H9 (cell line): ENCODE measurements around the gene IRAG1. TPM values are rescaled to one million over a fixed set of nuclear protein-coding genes. Genes with fewer than 3 reads are reported as not detected.
A peak's percentile ranks its signal among the peaks of the same experiment; 100 is the strongest.

Experiments
- DNase-seq: peaks from one replicate; pipeline ENCODE4 v3.0.0-alpha.2; 2017
- H2AFZ ChIP-seq: one replicate; pipeline ENCODE4 v1.6.1; 2013; ENCODE audit warnings: mild to moderate bottlenecking, low read length, control low read depth, moderate library complexity
- H2AK5ac ChIP-seq: 2 replicates; pipeline ENCODE4 v1.6.1; 2013; ENCODE audit warnings: low read length, control low read depth, mixed read lengths; ENCODE audit not compliant: insufficient read length
- H2BK120ac ChIP-seq: one replicate; pipeline ENCODE4 v1.6.1; 2013; ENCODE audit warnings: low read depth, mild to moderate bottlenecking, low read length, control low read depth, inconsistent platforms; ENCODE audit not compliant: poor library complexity, severe bottlenecking
- H2BK12ac ChIP-seq: 2 replicates; pipeline ENCODE4 v1.6.1; 2013; ENCODE audit warnings: low read length, control low read depth, mixed read lengths, low read depth; ENCODE audit not compliant: insufficient read length
- H2BK15ac ChIP-seq: 2 replicates; pipeline ENCODE4 v1.6.1; 2013; ENCODE audit warnings: low read depth, low read length, control low read depth
- H2BK20ac ChIP-seq: one replicate; pipeline ENCODE4 v1.6.1; 2013; ENCODE audit warnings: low read depth, mild to moderate bottlenecking, low read length, control low read depth, inconsistent platforms; ENCODE audit not compliant: poor library complexity, severe bottlenecking
- H2BK5ac ChIP-seq: 2 replicates; pipeline ENCODE4 v1.6.1; 2013; ENCODE audit warnings: low read length, control low read depth, mixed read lengths; ENCODE audit not compliant: insufficient read length
- H3K14ac ChIP-seq: 2 replicates; pipeline ENCODE4 v1.6.1; 2013; ENCODE audit warnings: low read length, control low read depth; ENCODE audit not compliant: insufficient read depth
- H3K18ac ChIP-seq: 2 replicates; pipeline ENCODE4 v1.6.1; 2013; ENCODE audit warnings: low read depth, mild to moderate bottlenecking, mixed read lengths, low read length, control low read depth; ENCODE audit not compliant: insufficient read length
- H3K23ac ChIP-seq: 2 replicates; pipeline ENCODE4 v1.6.1; 2013; ENCODE audit warnings: low read length, control low read depth, mixed read lengths, low read depth; ENCODE audit not compliant: insufficient read length
- H3K23me2 ChIP-seq: 2 replicates; pipeline ENCODE4 v1.6.1; 2013; ENCODE audit warnings: low read depth, mild to moderate bottlenecking, mixed read lengths, low read length, control low read depth; ENCODE audit not compliant: insufficient read length, poor library complexity, severe bottlenecking
- H3K27ac ChIP-seq: 2 replicates; pipeline ENCODE4 v1.5.1; 2013; ENCODE audit warnings: low read length, control low read depth, mixed read lengths, low read depth; ENCODE audit not compliant: insufficient read length
- H3K27me3 ChIP-seq: 2 replicates; pipeline ENCODE4 v1.6.1; 2013; ENCODE audit warnings: low read length, control low read depth, inconsistent platforms; ENCODE audit not compliant: insufficient read depth
- H3K4ac ChIP-seq: 2 replicates; pipeline ENCODE4 v1.6.1; 2013; ENCODE audit warnings: low read depth, mild to moderate bottlenecking, control low read depth, inconsistent platforms, low read length, moderate library complexity
- H3K4me1 ChIP-seq: 2 replicates; pipeline ENCODE4 v1.6.1; 2013; ENCODE audit warnings: low read length, control low read depth, inconsistent platforms; ENCODE audit not compliant: insufficient read depth
- H3K4me2 ChIP-seq: 2 replicates; pipeline ENCODE4 v1.6.1; 2013; ENCODE audit warnings: low read length, control low read depth, mixed read lengths; ENCODE audit not compliant: insufficient read length, insufficient read depth
- H3K56ac ChIP-seq: 2 replicates; pipeline ENCODE4 v1.6.1; 2013; ENCODE audit warnings: low read depth, mild to moderate bottlenecking, mixed read lengths, low read length, control low read depth; ENCODE audit not compliant: insufficient read length
- H3K79me1 ChIP-seq: 2 replicates; pipeline ENCODE4 v1.6.1; 2013; ENCODE audit warnings: low read depth, mild to moderate bottlenecking, moderate library complexity, low read length, control low read depth, inconsistent platforms; ENCODE audit not compliant: insufficient read depth, poor library complexity, severe bottlenecking
- H3K79me2 ChIP-seq: 2 replicates; pipeline ENCODE4 v1.6.1; 2013; ENCODE audit warnings: low read length, control low read depth, inconsistent platforms; ENCODE audit not compliant: insufficient read depth
- H3K9ac ChIP-seq: 2 replicates; pipeline ENCODE4 v1.6.1; 2013; ENCODE audit warnings: low read length, control low read depth, mixed read lengths; ENCODE audit not compliant: insufficient read length; ENCODE audit errors: extremely low read depth
- H3K9me3 ChIP-seq: one replicate; pipeline ENCODE4 v1.6.1; 2013; ENCODE audit warnings: low read depth, low read length, inconsistent platforms; ENCODE audit not compliant: control insufficient read depth
- H3T11ph ChIP-seq: one replicate; pipeline ENCODE4 v1.6.1; 2013; ENCODE audit warnings: mild to moderate bottlenecking, low read length, control low read depth, inconsistent platforms
- H4K20me1 ChIP-seq: one replicate; pipeline ENCODE4 v1.6.1; 2013; ENCODE audit not compliant: control insufficient read depth, insufficient read length, insufficient read depth
- H4K5ac ChIP-seq: 2 replicates; pipeline ENCODE4 v1.6.1; 2013; ENCODE audit warnings: low read depth, mild to moderate bottlenecking, mixed read lengths, low read length, control low read depth; ENCODE audit not compliant: insufficient read length
- H4K8ac ChIP-seq: replicated peaks from 2 replicates; pipeline ENCODE4 v1.6.1; 2013; ENCODE audit warnings: low read length, control low read depth, mixed read lengths, low read depth; ENCODE audit not compliant: insufficient read length
- H4K91ac ChIP-seq: 2 replicates; pipeline ENCODE4 v1.6.1; 2013; ENCODE audit warnings: low read depth, mild to moderate bottlenecking, moderate library complexity, mixed read lengths, low read length, control low read depth; ENCODE audit not compliant: insufficient read length
- H3K27ac Mint-ChIP-seq, 3 experiments: 2 replicates in 2 of 3; 3 replicates in 1 of 3; pipeline ENCODE4 v1.8.0; 2020 to 2021; ENCODE audit warnings: mixed read lengths in 3 of 3, mild to moderate bottlenecking in 1 of 3, moderate library complexity in 1 of 3
- H3K27me3 Mint-ChIP-seq: 2 replicates; pipeline ENCODE4 v1.8.0; 2021; ENCODE audit warnings: low read depth, mild to moderate bottlenecking, moderate library complexity, mixed read lengths
- H3K36me3 Mint-ChIP-seq, 3 experiments: 2 replicates in 2 of 3; 3 replicates in 1 of 3; pipeline ENCODE4 v1.8.0; 2020 to 2021; ENCODE audit warnings: low read depth in 3 of 3, mixed read lengths in 3 of 3; ENCODE audit not compliant: insufficient read depth in 1 of 3
- H3K4me1 Mint-ChIP-seq, 2 experiments: 2 replicates each; pipeline ENCODE4 v1.8.0; 2020; ENCODE audit warnings: mixed read lengths in 2 of 2
- H3K4me3 Mint-ChIP-seq, 2 experiments: 2 replicates in 1 of 2; 3 replicates in 1 of 2; pipeline ENCODE4 v1.8.0; 2020 to 2021; ENCODE audit warnings: mild to moderate bottlenecking in 2 of 2, mixed read lengths in 2 of 2, moderate library complexity in 1 of 2
- H3K9me3 Mint-ChIP-seq, 2 experiments: 2 replicates in 1 of 2; 3 replicates in 1 of 2; pipeline ENCODE4 v1.8.0; 2020; ENCODE audit warnings: mild to moderate bottlenecking in 2 of 2, mixed read lengths in 2 of 2, moderate library complexity in 1 of 2
- WGBS: extraction: QIAGEN DNeasy Blood & Tissue Kit; methylation state at CpG from one replicate; pipeline ENCODE4 v1.1.7; 2013; ENCODE audit warnings: missing lambda C conversion rate, low lambda C conversion rate, mixed read lengths; ENCODE audit not compliant: insufficient read length; ENCODE audit errors: extremely low coverage; 5-methylcytosine and 5-hydroxymethylcytosine counted together
- total RNA-seq: library from RNA; stranded (reverse); gene quantifications from 2 replicates; pipeline ENCODE4 v1.2.1, GENCODE V29; 2021
- TF ChIP-seq, protein P1 (sequence below): fragments of 200-600 bp; sonication (generic); conservative IDR thresholded peaks from 3 replicates; pipeline ENCODE4 v1.8.0; 2021; ENCODE audit warnings: antibody characterized with exemption, mild to moderate bottlenecking

IRAG1 gene
- total RNA-seq, 1 experiment from 2014 or later, result 2.4 TPM

- Histone ChIP-seq H3K4me2 (no peak overlapping the region), H4K20me1 (no peaks in the 10 kb centered on the region), H2BK5ac (no peak overlapping the region), H4K8ac (no peak overlapping the region), H2BK120ac (no peak overlapping the region), H3K4me1 (no peaks in the 10 kb centered on the region), H3K9ac (no peak overlapping the region), H3K18ac (no peak overlapping the region), H2BK20ac (no peak overlapping the region), H4K91ac (no peak overlapping the region), H3K23ac (no peak overlapping the region), H3T11ph (no peak overlapping the region), H3K56ac (no peak overlapping the region), H4K5ac (no peak overlapping the region), H3K27me3 (no peaks in the 10 kb centered on the region), H2AFZ (no peak overlapping the region), H3K9me3 (no peaks in the 10 kb centered on the region), H3K79me2 (no peaks in the 10 kb centered on the region), H2BK15ac (no peak overlapping the region; the same call in 1 of the 2 replicates), H3K4ac (no peak overlapping the region), H3K23me2 (no peaks in the 10 kb centered on the region), H2BK12ac (no peak overlapping the region), H3K27ac (no peak overlapping the region), H2AK5ac (no peak overlapping the region), H3K14ac (no peak overlapping the region; the same call in 1 of the 2 replicates), H3K79me1 (no peaks in the 10 kb centered on the region)
- H3K27me3 Mint-ChIP-seq, result no peaks in the 10 kb centered on the region
- peaks cover 0 to 3% of the 10 kb centered on the region in 2 experiments; a peak in 1 of 4 replicates for H3K4me1 Mint-ChIP-seq
- WGBS, result no CpG with 5 or more reads among the region's 6 CpGs
- H3K4me3 Mint-ChIP-seq, result no peak overlapping the region
- no peaks in the 10 kb centered on the region; a peak in 1 of 7 replicates for H3K36me3 Mint-ChIP-seq
- H3K27ac Mint-ChIP-seq, result peak overlapping the region in 1 of 3 experiments; percentile 40; a peak in 1 of 7 replicates
- H3K9me3 Mint-ChIP-seq, result no peaks in the 10 kb centered on the region
- TF ChIP-seq, protein P1, sequence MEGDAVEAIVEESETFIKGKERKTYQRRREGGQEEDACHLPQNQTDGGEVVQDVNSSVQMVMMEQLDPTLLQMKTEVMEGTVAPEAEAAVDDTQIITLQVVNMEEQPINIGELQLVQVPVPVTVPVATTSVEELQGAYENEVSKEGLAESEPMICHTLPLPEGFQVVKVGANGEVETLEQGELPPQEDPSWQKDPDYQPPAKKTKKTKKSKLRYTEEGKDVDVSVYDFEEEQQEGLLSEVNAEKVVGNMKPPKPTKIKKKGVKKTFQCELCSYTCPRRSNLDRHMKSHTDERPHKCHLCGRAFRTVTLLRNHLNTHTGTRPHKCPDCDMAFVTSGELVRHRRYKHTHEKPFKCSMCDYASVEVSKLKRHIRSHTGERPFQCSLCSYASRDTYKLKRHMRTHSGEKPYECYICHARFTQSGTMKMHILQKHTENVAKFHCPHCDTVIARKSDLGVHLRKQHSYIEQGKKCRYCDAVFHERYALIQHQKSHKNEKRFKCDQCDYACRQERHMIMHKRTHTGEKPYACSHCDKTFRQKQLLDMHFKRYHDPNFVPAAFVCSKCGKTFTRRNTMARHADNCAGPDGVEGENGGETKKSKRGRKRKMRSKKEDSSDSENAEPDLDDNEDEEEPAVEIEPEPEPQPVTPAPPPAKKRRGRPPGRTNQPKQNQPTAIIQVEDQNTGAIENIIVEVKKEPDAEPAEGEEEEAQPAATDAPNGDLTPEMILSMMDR, result no peak
- no peak for DNase-seq
Observed at GRCh38 chr11:10663990-10664389, 29.6 kb downstream of the IRAG1 start.
